SK-N-SH (cell line): Measurements from ENCODE around the gene CLDN19. TPM values are rescaled to one million over a fixed set of nuclear protein-coding genes. Genes with fewer than 3 reads are reported as not detected.

ENCODE experiments used
- CTCF ChIA-PET: fragments of 300-600, 350-600 bp; formaldehyde crosslinking; extraction: SDS; loops from one replicate; lab custom pipeline; 2021; lab: Yijun Ruan, JAX
- POLR2A ChIA-PET: fragments of 350-600 bp; sonication (Branson Sonifier 250); formaldehyde crosslinking; extraction: SDS; loops from one replicate; lab custom pipeline; 2020; ENCODE audit warnings: antibody characterized with exemption, inconsistent platforms; lab: Yijun Ruan, JAX
- DNase-seq: peaks from one replicate; pipeline ENCODE4 v3.0.0; 2012
- H2AFZ ChIP-seq: fragments of 200-600 bp; sonication (generic); 2 replicates; pipeline ENCODE4 v1.8.1; 2016; ENCODE audit warnings: antibody characterized with exemption, mild to moderate bottlenecking, low read depth
- H3F3A ChIP-seq: fragments of 200-600 bp; sonication (generic); replicated peaks from 2 replicates; pipeline ENCODE3; 2016; ENCODE audit warnings: antibody characterized with exemption, mild to moderate bottlenecking; ENCODE audit not compliant: insufficient read depth
- H3K27ac ChIP-seq, 2 experiments: fragments of 200-500 bp in 1 of 2; fragments of 200-600 bp in 1 of 2; sonication (Bioruptor generic) in 1 of 2; sonication (generic), shearing (Covaris generic) in 1 of 2; 2 replicates each; pipeline versions ENCODE4 v1.5.1 to v1.6.1; 2014 to 2016; ENCODE audit warnings: low read depth in 2 of 2, inconsistent platforms in 1 of 2, low read length in 1 of 2, mild to moderate bottlenecking in 1 of 2, mixed read lengths in 1 of 2
- H3K27me3 ChIP-seq: fragments of 200-600 bp; sonication (generic), shearing (Covaris generic); 2 replicates; pipeline ENCODE4 v1.6.1; 2016; ENCODE audit warnings: mixed run types; ENCODE audit not compliant: insufficient read depth
- H3K36me3 ChIP-seq, 2 experiments: fragments of 200-500 bp in 1 of 2; fragments of 200-600 bp in 1 of 2; sonication (Bioruptor generic) in 1 of 2; sonication (generic) in 1 of 2; replicated peaks in 1 of 2; 2 replicates each; pipeline versions ENCODE3 to v1.5.1; 2014 to 2016; ENCODE audit warnings: low read length in 1 of 2, mild to moderate bottlenecking in 1 of 2; ENCODE audit not compliant: insufficient read depth in 2 of 2, control insufficient read depth in 1 of 2
- H3K4me1 ChIP-seq, 2 experiments: fragments of 200-500 bp in 1 of 2; fragments of 200-600 bp in 1 of 2; sonication (Bioruptor generic) in 1 of 2; sonication (generic), shearing (Covaris generic) in 1 of 2; 2 replicates each; pipeline versions ENCODE4 v1.5.1 to v1.6.1; 2014 to 2016; ENCODE audit warnings: low read depth in 1 of 2, low read length in 1 of 2, mixed run types in 1 of 2; ENCODE audit not compliant: insufficient read depth in 2 of 2, control insufficient read depth in 1 of 2
- H3K4me2 ChIP-seq: fragments of 200-600 bp; sonication (generic), shearing (Covaris generic); 2 replicates; pipeline ENCODE4 v1.6.1; 2017; ENCODE audit warnings: mixed run types
- H3K4me3 ChIP-seq, 2 experiments: fragments of 200-500 bp in 1 of 2; fragments of 200-600 bp in 1 of 2; sonication (Bioruptor generic) in 1 of 2; sonication (generic), shearing (Covaris generic) in 1 of 2; 2 replicates each; pipeline versions ENCODE4 v1.5.1 to v1.8.1; 2014 to 2016; ENCODE audit warnings: low read depth in 2 of 2, inconsistent platforms in 1 of 2, low read length in 1 of 2, mild to moderate bottlenecking in 1 of 2, mixed read lengths in 1 of 2, moderate library complexity in 1 of 2
- H3K79me2 ChIP-seq: fragments of 200-600 bp; sonication (generic); 2 replicates; pipeline ENCODE4 v1.8.1; 2017; ENCODE audit warnings: mild to moderate bottlenecking; ENCODE audit not compliant: insufficient read depth
- H3K9ac ChIP-seq: fragments of 200-600 bp; sonication (generic); 2 replicates; pipeline ENCODE4 v1.6.1; 2017; ENCODE audit warnings: mixed run types
- H3K9me2 ChIP-seq: fragments of 200-600 bp; sonication (generic); 2 replicates; pipeline ENCODE4 v1.6.1; 2017; ENCODE audit warnings: mixed run types
- H3K9me3 ChIP-seq: fragments of 200-600 bp; sonication (generic); 2 replicates; pipeline ENCODE4 v1.6.1; 2017; ENCODE audit warnings: mixed run types, mild to moderate bottlenecking, moderate library complexity
- H4K20me1 ChIP-seq: fragments of 200-600 bp; sonication (generic); 2 replicates; pipeline ENCODE4 v1.6.1; 2017; ENCODE audit warnings: mild to moderate bottlenecking, mixed run types; ENCODE audit not compliant: insufficient read depth
- CHD2 ChIP-seq: fragments of 150-350 bp; IDR thresholded peaks from 2 replicates; pipeline ENCODE4 v1.6.1; 2018; ENCODE audit warnings: low read length; ENCODE audit not compliant: partially characterized antibody
- CTCF ChIP-seq: fragments of 200-600 bp; sonication (generic); IDR thresholded peaks from 2 replicates; pipeline ENCODE4 v1.6.1; 2017; ENCODE audit warnings: antibody characterized with exemption, mild to moderate bottlenecking, moderate library complexity
- GATA2 ChIP-seq: sonication (generic); formaldehyde crosslinking; IDR thresholded peaks from 2 replicates; pipeline ENCODE4 v1.5.0; 2020; ENCODE audit warnings: mild to moderate bottlenecking, missing genetic modification reagents
- MAX ChIP-seq: IDR thresholded peaks from 2 replicates; pipeline ENCODE4 v1.4.0; 2012; ENCODE audit warnings: low read depth
- NRF1 ChIP-seq: IDR thresholded peaks from 2 replicates; pipeline ENCODE4 v1.6.1; 2012; ENCODE audit warnings: low read depth, mild to moderate bottlenecking, low read length
- POLR2AphosphoS5 ChIP-seq: IDR thresholded peaks from 2 replicates; pipeline ENCODE4 v1.6.1; 2012; ENCODE audit warnings: low read depth, low read length
- RAD21 ChIP-seq: IDR thresholded peaks from 2 replicates; pipeline ENCODE4 v1.6.1; 2012; ENCODE audit warnings: mild to moderate bottlenecking, low read length
- REST ChIP-seq: IDR thresholded peaks from 2 replicates; pipeline ENCODE4 v1.6.1; 2012; ENCODE audit warnings: mild to moderate bottlenecking, low read depth, low read length, moderate library complexity
- SIN3A ChIP-seq: IDR thresholded peaks from 2 replicates; pipeline ENCODE4 v1.6.1; 2012; ENCODE audit warnings: low read depth, mild to moderate bottlenecking, low read length, moderate library complexity, borderline replicate concordance
- SMC3 ChIP-seq: IDR thresholded peaks from 2 replicates; pipeline ENCODE4 v1.6.1; 2012; ENCODE audit warnings: low read depth, low read length, improper control_type of control experiment
- TEAD4 ChIP-seq: IDR thresholded peaks from 2 replicates; pipeline ENCODE4 v1.4.0; 2012; ENCODE audit warnings: mild to moderate bottlenecking, borderline replicate concordance; ENCODE audit not compliant: insufficient read depth
- USF2 ChIP-seq: fragments of 150-350 bp; IDR thresholded peaks from 2 replicates; pipeline ENCODE4 v1.6.1; 2017; ENCODE audit warnings: antibody characterized with exemption, low read length, low read depth, borderline replicate concordance
- ZBTB33 ChIP-seq: IDR thresholded peaks from 2 replicates; pipeline ENCODE4 v1.4.0; 2012; ENCODE audit warnings: low read depth, borderline replicate concordance
- WGBS: methylation state at CpG from one replicate; pipeline ENCODE4 v1.1.6; 2017; ENCODE audit warnings: low lambda C conversion rate; 5-methylcytosine and 5-hydroxymethylcytosine counted together
- polyA plus RNA-seq, 3 experiments: library from polyadenylated mRNA; depleted of rRNA; stranded (reverse); fragments of >200 nt; gene quantifications; 2 replicates each; pipeline ENCODE4 v1.2.3, GENCODE V29; 2012

CLDN19 gene
- polyA plus RNA-seq, 1 of the 3 experiments (the other 2 are of a cell fraction): not detected

- WGBS: 90% methylated on average over 2 of the region's 2 CpGs
- no peak overlapping the region for H3K4me2 ChIP-seq
- CTCF ChIA-PET: interaction anchor here (0.7 to 4.9 kb wide), 7 partner anchors 9 to 293 kb away, joined by 3 to 118 read pairs (median 7); no protein-coding TSS in a partner anchor
- H3K9ac ChIP-seq: no peak overlapping the region
- H3K27me3 ChIP-seq: no peaks in the 10 kb centered on the region
- peaks cover 48 to 52% of the 10 kb centered on the region in 2 experiments for H3K36me3 ChIP-seq
- no peak for DNase-seq
- no peak overlapping the region for H3K27ac ChIP-seq
- no peak for TF ChIP-seq CTCF
- TF ChIP-seq MAX: no peak
- no peak for TF ChIP-seq USF2
- no peak for TF ChIP-seq ZBTB33
- no peak for TF ChIP-seq TEAD4
- TF ChIP-seq POLR2AphosphoS5: no peak
- TF ChIP-seq, all 33 proteins: peak for 0
- Histone ChIP-seq H3K4me1 (no peaks in the 10 kb centered on the region), H3K9me2 (no peaks in the 10 kb centered on the region), H4K20me1 (no peaks in the 10 kb centered on the region), H2AFZ (no peak overlapping the region), H3K9me3 (no peaks in the 10 kb centered on the region), H3F3A (no peaks in the 10 kb centered on the region), H3K79me2 (no peaks in the 10 kb centered on the region; the same call in 1 of the 2 replicates), H3K4me3 (no peak overlapping the region)
- POLR2A ChIA-PET: no interaction called here
Observed at GRCh38 chr1:42779725-42780124, 39.7 kb upstream of the CLDN19 start.

- ChIA-PET CTCF (interaction anchor here (0.5 to 4.9 kb wide), 32 partner anchors 9 to 307 kb away, joined by 3 to 118 read pairs (median 4); partner anchors contain the start of genes C1orf50, P3H1 and ZNF691), POLR2A (interaction anchor here (0.5 kb wide), 1 partner anchor 57 kb away, joined by 3 read pairs; no protein-coding TSS in a partner anchor)
- Histone ChIP-seq H3K36me3 (peaks cover 54 to 55% of the 10 kb centered on the region in 2 experiments), H3K9ac (no peak overlapping the region), H3K27ac (no peak overlapping the region), H2AFZ (no peak overlapping the region), H3K9me2 (no peaks in the 10 kb centered on the region), H3K4me2 (no peak overlapping the region), H3K4me3 (no peak overlapping the region), H3K9me3 (no peaks in the 10 kb centered on the region), H4K20me1 (no peaks in the 10 kb centered on the region), H3K27me3 (no peaks in the 10 kb centered on the region), H3F3A (no peaks in the 10 kb centered on the region), H3K79me2 (peaks cover 2% of the 10 kb centered on the region; the same call in 1 of the 2 replicates), H3K4me1 (no peaks in the 10 kb centered on the region)
- DNase-seq: peak; percentile 75
- TF ChIP-seq CHD2 (no peak), NRF1 (no peak), CTCF (peak; percentile 73), REST (no peak), SMC3 (peak; percentile 79), RAD21 (peak; percentile 89), USF2 (no peak), GATA2 (CRISPR knock-in tag) (no peak), SIN3A (no peak)
Observed at GRCh38 chr1:42777852-42778251, 37.8 kb upstream of the CLDN19 start.
